Measurements from ENCODE around the gene NCF4. TPM values are rescaled to one million over a fixed set of nuclear protein-coding genes. Genes with fewer than 3 reads are reported as not detected.
A peak's percentile ranks its signal among the peaks of the same experiment; 100 is the strongest.

The NCF4 gene
- total and polyA plus RNA-seq, 8 donors = 3.2 to 68.1 (median 3.7) TPM

GRCh38 chr22:36912694-36913426, 52.1 kb downstream of the NCF4 start:
- no peaks in the 10 kb centered on the region for H3K27me3 ChIP-seq
- H3K9me3 ChIP-seq = no peaks in the 10 kb centered on the region
- no peak for DNase-seq
- peak overlapping the region in 1 of 2 donors; percentile 60 for H3K4me3 ChIP-seq
- intact Hi-C loops (cut with DNase I) = no loop called here
- TF ChIP-seq, protein P1, sequence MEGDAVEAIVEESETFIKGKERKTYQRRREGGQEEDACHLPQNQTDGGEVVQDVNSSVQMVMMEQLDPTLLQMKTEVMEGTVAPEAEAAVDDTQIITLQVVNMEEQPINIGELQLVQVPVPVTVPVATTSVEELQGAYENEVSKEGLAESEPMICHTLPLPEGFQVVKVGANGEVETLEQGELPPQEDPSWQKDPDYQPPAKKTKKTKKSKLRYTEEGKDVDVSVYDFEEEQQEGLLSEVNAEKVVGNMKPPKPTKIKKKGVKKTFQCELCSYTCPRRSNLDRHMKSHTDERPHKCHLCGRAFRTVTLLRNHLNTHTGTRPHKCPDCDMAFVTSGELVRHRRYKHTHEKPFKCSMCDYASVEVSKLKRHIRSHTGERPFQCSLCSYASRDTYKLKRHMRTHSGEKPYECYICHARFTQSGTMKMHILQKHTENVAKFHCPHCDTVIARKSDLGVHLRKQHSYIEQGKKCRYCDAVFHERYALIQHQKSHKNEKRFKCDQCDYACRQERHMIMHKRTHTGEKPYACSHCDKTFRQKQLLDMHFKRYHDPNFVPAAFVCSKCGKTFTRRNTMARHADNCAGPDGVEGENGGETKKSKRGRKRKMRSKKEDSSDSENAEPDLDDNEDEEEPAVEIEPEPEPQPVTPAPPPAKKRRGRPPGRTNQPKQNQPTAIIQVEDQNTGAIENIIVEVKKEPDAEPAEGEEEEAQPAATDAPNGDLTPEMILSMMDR (IDR thresholded peaks at IDR 0.05) = no peak
- H3K27ac ChIP-seq = peak overlapping the region; percentile 53 to 90
- ATAC-seq = peak; percentile 54
- peaks cover 0 to 45% of the 10 kb centered on the region in 2 donors for H3K4me1 ChIP-seq
- no peaks in the 10 kb centered on the region for H3K36me3 ChIP-seq

GRCh38 chr22:36913427-36914389, 52.9 kb downstream of the NCF4 start, which contains the start of gene CSF2RB:
Gene CSF2RB (plus strand): TSS chr22:36913628. CDS start chr22:36922208, 8,580 bp downstream.
- Histone ChIP-seq H3K27me3 (no peaks in the 10 kb centered on the region), H3K4me3 (peak within 1 kb of the TSS; percentile 21 to 60), H3K9me3 (no peaks in the 10 kb centered on the region), H3K36me3 (no peaks in the 10 kb centered on the region), H3K4me1 (peaks cover 0 to 54% of the 10 kb centered on the region in 2 donors), H3K27ac (peak within 1 kb of the TSS; percentile 53 to 90)
- ATAC-seq = peak; percentile 88
- TF ChIP-seq, protein P1 (IDR thresholded peaks at IDR 0.05) = no peak
- intact Hi-C loops (cut with DNase I) = no loop called here
- peak in 1 of 4 donors; percentile 79 for DNase-seq

DNA sequence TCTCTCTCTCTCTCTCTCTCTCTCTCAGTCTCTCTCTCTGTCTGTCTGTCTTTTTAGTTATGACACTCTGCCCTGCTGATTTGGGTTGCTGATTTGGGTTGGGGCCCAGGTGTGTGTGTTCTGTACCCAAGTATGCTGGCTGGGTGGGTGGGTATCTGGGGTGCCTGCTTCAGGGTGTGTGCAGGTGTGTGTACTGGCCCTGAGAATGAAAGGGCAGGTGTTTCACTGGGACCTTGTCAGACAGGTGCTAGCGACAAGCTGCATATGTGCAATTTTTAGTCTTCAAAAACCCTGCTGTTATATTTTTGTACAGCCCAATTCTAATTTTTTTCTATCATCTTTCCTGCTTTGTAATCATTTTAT, 53.6 kb downstream of the NCF4 start:
- Histone ChIP-seq H3K4me3 (peak overlapping the region; percentile 21 to 60), H3K36me3 (no peaks in the 10 kb centered on the region), H3K4me1 (peaks cover 0 to 60% of the 10 kb centered on the region in 2 donors), H3K27ac (peak overlapping the region in 1 of 2 donors; percentile 90), H3K27me3 (no peaks in the 10 kb centered on the region), H3K9me3 (no peaks in the 10 kb centered on the region)
- TF ChIP-seq, protein P1 (IDR thresholded peaks at IDR 0.05) = no peak
- ATAC-seq = peak; percentile 9
- DNase-seq = no peak
- intact Hi-C loops (cut with DNase I) = no loop called here

- ATAC-seq (no peak), DNase-seq (no peak)
- H3K36me3 ChIP-seq = no peaks in the 10 kb centered on the region
- intact Hi-C loops (cut with DNase I) = no loop called here
- TF ChIP-seq, protein P1 (IDR thresholded peaks at IDR 0.05) = no peak
- H3K27me3 ChIP-seq = no peaks in the 10 kb centered on the region
- no peak overlapping the region for H3K4me3 ChIP-seq
- H3K4me1 ChIP-seq = peaks cover 0 to 68% of the 10 kb centered on the region in 2 donors
- H3K9me3 ChIP-seq = no peaks in the 10 kb centered on the region
- H3K27ac ChIP-seq = no peak overlapping the region
These were observed 55.2 kb downstream of the NCF4 start for GRCh38 chr22:36916034-36916433.
